WERI-Rb-1 (cell line): Measurements from ENCODE around the gene ADCY5.

Experiments
- DNase-seq: peaks from one replicate; pipeline ENCODE4 v3.0.0-alpha.2; 2020
- H3K27ac ChIP-seq: fragments of 250-450 bp; sonication (Bioruptor Pico); 2 replicates; pipeline ENCODE4 v1.5.1; 2020; ENCODE audit warnings: mild to moderate bottlenecking, moderate library complexity
- H3K27me3 ChIP-seq: fragments of 250-450 bp; sonication (Bioruptor Pico); 2 replicates; pipeline ENCODE4 v1.5.1; 2021; ENCODE audit warnings: mild to moderate bottlenecking, low read depth, moderate library complexity; ENCODE audit not compliant: insufficient read depth, severe bottlenecking
- H3K36me3 ChIP-seq: fragments of 250-450 bp; sonication (Bioruptor Pico); 2 replicates; pipeline ENCODE4 v1.5.1; 2020; ENCODE audit warnings: mild to moderate bottlenecking, moderate library complexity
- H3K4me3 ChIP-seq: 2 replicates; pipeline ENCODE4 v1.5.1; 2011; ENCODE audit warnings: low read depth, mild to moderate bottlenecking, control low read depth, low read length
- H3K9me3 ChIP-seq: fragments of 250-450 bp; sonication (Bioruptor Pico); 2 replicates; pipeline ENCODE4 v1.5.1; 2021; ENCODE audit warnings: mild to moderate bottlenecking, moderate library complexity; ENCODE audit not compliant: severe bottlenecking
- TF ChIP-seq, protein P1 (sequence below): IDR thresholded peaks from 2 replicates; pipeline ENCODE4 v1.5.1; 2011; ENCODE audit warnings: low read depth, mild to moderate bottlenecking, control low read depth, inconsistent platforms, low read length

ADCY5 gene

DNA sequence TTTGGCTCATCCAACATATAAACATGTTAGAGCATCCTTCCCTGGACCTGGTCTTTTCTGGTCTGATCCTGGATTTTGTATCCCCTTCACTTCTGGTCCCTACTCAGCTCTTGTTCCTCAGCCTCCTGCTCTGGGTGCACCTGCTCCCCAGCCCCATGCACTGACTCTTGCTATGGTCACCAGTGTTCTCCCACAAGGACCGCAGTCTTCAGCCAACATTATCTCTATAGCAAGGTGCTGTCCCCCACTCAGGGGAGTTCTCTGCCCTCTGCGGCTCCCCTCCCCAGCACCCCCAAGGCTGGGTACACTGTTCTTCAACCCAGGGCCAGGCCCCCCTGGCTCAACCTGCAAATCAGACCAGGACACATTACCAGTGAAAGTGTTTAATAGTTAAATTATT, 167.0 kb downstream of the ADCY5 start:
- Histone ChIP-seq H3K9me3 (no peaks in the 10 kb centered on the region), H3K36me3 (no peaks in the 10 kb centered on the region), H3K4me3 (no peak overlapping the region), H3K27ac (no peak overlapping the region), H3K27me3 (no peaks in the 10 kb centered on the region)
- no peak for DNase-seq
- TF ChIP-seq, protein P1, sequence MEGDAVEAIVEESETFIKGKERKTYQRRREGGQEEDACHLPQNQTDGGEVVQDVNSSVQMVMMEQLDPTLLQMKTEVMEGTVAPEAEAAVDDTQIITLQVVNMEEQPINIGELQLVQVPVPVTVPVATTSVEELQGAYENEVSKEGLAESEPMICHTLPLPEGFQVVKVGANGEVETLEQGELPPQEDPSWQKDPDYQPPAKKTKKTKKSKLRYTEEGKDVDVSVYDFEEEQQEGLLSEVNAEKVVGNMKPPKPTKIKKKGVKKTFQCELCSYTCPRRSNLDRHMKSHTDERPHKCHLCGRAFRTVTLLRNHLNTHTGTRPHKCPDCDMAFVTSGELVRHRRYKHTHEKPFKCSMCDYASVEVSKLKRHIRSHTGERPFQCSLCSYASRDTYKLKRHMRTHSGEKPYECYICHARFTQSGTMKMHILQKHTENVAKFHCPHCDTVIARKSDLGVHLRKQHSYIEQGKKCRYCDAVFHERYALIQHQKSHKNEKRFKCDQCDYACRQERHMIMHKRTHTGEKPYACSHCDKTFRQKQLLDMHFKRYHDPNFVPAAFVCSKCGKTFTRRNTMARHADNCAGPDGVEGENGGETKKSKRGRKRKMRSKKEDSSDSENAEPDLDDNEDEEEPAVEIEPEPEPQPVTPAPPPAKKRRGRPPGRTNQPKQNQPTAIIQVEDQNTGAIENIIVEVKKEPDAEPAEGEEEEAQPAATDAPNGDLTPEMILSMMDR = no peak

DNA sequence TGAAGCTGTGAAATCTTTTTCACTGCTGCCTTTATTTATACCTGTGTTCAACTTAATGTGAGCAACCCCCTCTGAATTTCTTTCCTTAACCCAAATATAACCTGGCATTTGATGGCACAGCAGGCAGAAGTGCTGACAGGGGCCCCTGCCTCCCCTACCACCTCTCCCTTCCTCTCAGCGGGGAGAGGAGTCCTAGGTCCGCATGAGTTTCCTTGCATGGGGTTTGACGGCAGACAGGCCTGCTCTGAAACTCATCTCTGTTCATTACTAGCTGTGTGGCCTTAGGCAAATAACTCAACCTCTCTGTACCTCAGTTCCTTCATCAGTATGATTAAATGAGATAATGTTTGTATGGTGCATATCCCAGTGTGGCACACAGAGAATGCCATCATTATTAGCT, 167.5 kb downstream of the ADCY5 start:
- no peaks in the 10 kb centered on the region for H3K36me3 ChIP-seq
- TF ChIP-seq, protein P1 = no peak
- H3K9me3 ChIP-seq = no peaks in the 10 kb centered on the region
- no peaks in the 10 kb centered on the region for H3K27me3 ChIP-seq
- no peak overlapping the region for H3K4me3 ChIP-seq
- DNase-seq = no peak
- no peak overlapping the region for H3K27ac ChIP-seq

- H3K27me3 ChIP-seq = no peaks in the 10 kb centered on the region
- no peak overlapping the region for H3K27ac ChIP-seq
- H3K9me3 ChIP-seq = no peaks in the 10 kb centered on the region
- no peak for DNase-seq
- TF ChIP-seq, protein P1 = no peak
- H3K4me3 ChIP-seq = no peak overlapping the region
- no peaks in the 10 kb centered on the region for H3K36me3 ChIP-seq
Measured at GRCh38 chr3:123279121-123279520, 169.8 kb downstream of the ADCY5 start.

DNA sequence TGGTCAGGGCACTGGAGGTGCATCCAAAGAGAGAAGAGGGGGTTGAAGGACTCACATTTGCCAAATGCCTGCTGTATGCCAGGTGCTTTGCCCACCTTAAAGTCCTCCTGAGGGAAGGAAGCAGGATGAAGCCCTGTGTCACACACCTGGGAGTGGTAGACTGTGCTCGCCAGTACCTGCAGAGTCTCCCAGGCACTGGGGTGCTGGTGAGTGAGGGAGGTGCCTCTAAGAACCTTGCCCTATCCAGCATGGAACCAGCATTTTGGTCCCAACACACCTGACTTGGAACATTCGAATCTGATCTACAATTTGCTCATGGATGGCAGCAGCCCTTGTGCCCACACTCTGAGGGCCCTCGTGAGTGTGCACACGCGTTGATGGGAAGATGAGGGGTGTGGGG, 170.4 kb downstream of the ADCY5 start:
- no peaks in the 10 kb centered on the region for H3K27me3 ChIP-seq
- H3K36me3 ChIP-seq = no peaks in the 10 kb centered on the region

DNA sequence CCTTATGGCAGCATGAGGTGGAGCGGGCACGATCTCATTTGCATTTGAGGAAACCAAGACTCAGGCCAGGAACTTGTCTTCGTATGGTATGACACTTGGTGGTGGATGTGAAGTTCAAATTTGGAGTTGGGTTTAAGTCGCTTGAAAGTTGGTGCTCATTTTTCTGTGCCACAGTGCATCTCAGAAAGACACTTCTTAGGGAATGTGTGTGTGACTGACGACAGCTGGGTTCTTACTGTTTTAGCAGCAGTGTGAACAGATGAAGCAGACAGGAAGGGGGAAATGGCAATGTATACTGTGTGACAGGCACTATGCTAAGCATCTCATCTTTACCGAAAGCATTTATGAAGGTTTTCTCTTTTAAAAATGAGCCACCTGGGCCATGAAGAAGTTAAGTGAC, 171.8 kb downstream of the ADCY5 start:
- Histone ChIP-seq H3K27ac (no peak overlapping the region), H3K36me3 (peaks cover 4% of the 10 kb centered on the region; the same call in 1 of the 2 replicates)
- TF ChIP-seq, protein P1 = no peak

More for the DNA sequence above, 170.4 kb downstream of the ADCY5 start:
- Histone ChIP-seq H3K4me3 (no peak overlapping the region), H3K27ac (no peak overlapping the region), H3K9me3 (no peaks in the 10 kb centered on the region)
- no peak for DNase-seq
- TF ChIP-seq, protein P1 = no peak

DNA sequence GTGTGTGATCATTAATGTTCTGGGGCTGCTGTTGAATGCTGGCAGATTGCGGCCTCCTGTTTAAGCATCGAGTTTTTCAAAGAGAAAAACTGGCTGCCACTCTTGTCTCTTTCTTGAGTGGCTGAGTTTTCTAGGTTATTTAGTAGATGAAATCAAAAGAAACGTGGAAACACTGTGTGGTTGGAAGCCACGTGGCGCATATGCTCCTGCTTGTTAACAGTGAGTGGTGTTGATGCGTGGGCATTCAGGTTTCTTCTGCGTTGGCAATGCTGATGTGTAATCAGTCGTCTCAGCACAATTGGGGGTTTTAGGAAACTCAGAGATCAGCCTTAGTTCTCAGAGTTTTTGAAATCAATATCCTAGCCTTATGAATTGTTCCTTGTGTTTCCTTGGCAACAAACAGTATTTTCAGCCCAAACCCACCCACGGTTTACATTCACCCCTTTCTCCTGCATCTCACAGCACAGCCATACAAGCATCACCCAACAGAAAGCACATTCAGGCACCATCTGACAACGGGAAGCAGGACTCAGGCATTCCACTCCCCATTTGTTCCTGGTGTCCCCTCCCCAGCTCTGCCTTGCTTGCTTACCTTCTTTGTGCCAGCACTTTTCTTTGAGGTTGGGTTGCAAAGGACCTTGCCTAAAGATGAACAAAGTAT, 172.4 kb downstream of the ADCY5 start:
- H3K9me3 ChIP-seq = no peaks in the 10 kb centered on the region
- H3K4me3 ChIP-seq = no peak overlapping the region
- H3K36me3 ChIP-seq = peaks cover 9% of the 10 kb centered on the region; the same call in 1 of the 2 replicates
- DNase-seq = no peak
- TF ChIP-seq, protein P1 = no peak
- H3K27me3 ChIP-seq = no peaks in the 10 kb centered on the region
- no peak overlapping the region for H3K27ac ChIP-seq

More for the DNA sequence above, 171.8 kb downstream of the ADCY5 start:
- H3K27me3 ChIP-seq = no peaks in the 10 kb centered on the region
- no peak for DNase-seq
- no peaks in the 10 kb centered on the region for H3K9me3 ChIP-seq
- no peak overlapping the region for H3K4me3 ChIP-seq
